HG02852 (cell line): Measurements from ENCODE around the gene PIK3AP1.
"Not testable (repeated sequence)": the region's sequence is repeated elsewhere in the genome, so short reads cannot be mapped to it uniquely, and the experiment has no call there.

ENCODE experiments used
- ATAC-seq: cut with Tn5 transposase; IDR thresholded peaks from one replicate; pipeline ENCODE4 v1.9.1; 2021; ENCODE audit warnings: mild to moderate bottlenecking, moderate library complexity; ENCODE audit not compliant: unreplicated experiment

PIK3AP1 gene

DNA sequence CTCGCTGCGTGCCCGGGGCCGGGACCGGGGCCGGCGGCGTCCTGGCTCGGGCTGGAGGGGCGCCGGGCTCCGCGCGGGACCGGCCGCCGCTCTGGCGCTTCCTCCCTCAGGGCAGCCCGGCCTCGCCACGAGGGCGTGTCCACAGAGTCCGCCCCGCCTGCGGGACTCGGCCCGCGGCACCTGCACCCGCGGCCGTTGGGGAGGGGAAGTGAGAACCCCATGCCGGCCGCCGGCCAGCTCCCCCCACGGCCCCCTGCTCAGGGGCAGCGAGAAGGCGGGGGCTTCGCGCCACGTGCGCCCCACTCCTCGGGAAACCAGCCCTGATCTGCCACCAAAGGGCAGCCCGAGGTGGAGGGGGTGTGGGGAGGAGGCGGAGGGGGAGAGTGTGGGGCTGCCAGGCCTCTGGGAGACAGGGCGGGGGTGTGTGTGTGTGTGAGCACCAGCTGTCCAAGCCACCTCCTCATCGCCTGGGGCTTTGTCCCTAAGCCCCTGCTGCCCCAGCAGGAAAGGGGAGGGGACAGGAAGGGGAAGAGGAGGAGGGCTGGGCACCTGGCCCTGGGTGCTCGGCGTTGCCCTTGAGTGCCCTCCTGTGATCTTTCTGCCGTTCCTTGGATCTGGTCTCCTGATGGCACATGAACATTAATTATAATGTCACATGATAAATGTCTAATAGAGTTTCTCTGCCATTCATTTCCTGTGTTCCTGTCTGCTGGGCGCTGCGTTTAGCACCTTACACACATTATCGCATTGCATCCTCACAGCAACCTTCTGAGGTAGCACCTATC is at the start of gene PIK3AP1:
TSS of gene PIK3AP1 (minus strand) at position 93 of the 785 bp plus-strand sequence. CDS start 120 bp downstream, outside the sequence.
- peak; percentile 59 for ATAC-seq

GRCh38 chr10:96768136-96768535 is 47.8 kb upstream of the PIK3AP1 start:
- no peak for ATAC-seq

- ATAC-seq = no peak
Measured at GRCh38 chr10:96767611-96768010, 47.3 kb upstream of the PIK3AP1 start.

- ATAC-seq = no peak
Measured at GRCh38 chr10:96765406-96766240, 45.3 kb upstream of the PIK3AP1 start.

DNA sequence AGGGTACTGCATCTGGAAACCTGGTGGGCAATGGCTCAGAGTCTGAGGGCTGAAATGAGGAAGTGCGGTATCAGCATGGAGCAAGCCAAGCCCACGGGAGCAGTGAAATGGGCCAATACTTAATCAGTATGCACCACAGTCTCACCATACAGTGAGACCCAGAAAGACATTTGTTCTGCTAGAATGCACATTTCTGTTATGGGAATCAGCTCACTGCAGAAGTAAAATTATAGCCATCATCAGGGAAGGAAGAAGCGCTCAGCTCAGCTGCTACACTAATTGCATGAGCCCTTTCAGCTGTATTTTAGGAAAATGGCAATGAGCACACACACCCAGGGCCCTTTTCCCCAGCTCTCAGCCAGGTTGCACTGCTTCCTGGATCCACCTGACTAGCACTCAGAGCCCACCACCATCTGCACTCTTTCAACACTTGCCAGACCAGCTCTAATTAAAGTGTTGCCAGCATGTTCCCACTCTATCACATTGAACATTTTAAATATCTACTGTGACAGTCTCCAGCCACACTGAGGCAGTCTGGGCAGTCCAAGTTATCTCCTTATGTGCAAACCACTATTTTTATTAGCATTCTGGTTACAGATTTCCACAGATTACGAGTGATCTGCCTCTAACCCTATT is 44.2 kb upstream of the PIK3AP1 start:
- no peak for ATAC-seq

DNA sequence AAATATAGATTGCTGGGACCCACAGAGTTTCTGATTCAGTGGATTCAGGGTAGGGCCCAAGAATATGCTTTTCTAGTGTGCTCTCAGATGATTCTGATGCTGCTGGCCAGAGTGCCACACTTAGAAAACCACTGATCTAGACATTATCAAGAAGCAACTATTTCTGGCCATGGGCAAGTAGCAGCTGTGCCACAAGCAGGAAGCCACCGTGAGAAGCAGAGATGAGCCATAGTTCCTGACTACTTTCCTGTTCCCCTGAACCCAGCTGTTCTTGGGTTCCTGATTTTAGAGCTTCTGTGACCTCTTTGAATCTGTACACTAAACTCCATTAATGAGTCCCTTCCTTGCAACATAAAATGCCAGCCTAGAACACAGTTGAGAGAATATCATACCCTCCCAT is 38.1 kb upstream of the PIK3AP1 start:
- ATAC-seq = peak; percentile 64

DNA sequence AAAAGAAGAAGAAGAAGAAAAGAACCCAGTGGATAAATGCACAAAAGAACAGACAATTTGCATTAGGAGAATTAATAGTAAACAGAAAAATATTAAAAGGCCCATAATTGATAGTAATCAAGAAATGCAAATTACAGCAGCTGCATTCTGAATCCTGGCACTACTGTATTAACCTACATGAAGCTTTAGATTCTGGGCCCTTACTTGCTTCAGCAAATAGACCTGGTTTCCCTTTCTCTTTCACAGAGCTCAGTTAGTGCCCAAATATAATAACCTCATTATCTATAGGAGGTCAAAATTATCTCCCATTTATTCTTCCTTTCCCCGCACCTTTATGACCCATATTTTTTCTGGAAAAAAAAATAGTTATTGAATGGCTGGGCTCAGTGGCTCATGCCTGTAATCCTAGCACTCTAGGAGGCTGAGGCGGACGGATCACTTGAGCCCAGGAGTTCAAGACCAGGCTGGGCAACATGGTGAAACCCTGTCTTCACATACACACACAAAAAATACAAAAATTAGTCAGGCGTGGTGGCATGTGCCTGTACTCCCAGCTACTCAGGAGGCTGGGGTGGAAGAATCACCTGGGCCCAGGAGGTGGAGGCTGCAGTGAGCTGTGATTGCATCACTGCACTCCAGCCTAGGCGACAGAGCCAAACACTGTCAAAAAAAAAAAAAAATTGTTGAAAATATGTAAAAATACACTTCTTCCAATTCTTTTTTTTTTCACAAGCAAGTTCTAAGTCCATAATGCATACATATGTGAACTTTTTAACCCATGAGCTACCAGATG is 36.0 kb upstream of the PIK3AP1 start:
- no peak for ATAC-seq

DNA sequence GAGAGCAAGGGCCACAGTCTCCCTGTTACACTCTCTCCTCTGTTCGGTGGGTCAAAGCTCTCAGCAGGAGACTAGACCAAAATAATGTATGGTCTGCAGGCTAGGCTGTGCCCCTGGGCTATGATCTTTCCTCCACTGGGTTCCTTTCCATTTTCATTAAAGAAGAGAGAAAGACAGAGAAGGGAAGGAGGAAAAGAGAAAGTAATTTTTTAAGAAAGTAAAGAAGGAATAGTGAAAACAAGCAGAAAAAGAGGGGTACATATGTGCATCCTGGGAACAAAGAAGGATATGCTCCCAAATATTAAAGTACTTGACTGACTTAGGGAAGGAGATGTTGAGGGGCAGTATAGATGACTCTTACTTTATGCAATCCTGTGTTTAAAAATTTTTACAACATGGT is 33.6 kb upstream of the PIK3AP1 start:
- ATAC-seq = no peak

GRCh38 chr10:96752375-96752774 is 32.1 kb upstream of the PIK3AP1 start:
- no peak for ATAC-seq

GRCh38 chr10:96750316-96750715 is 30.0 kb upstream of the PIK3AP1 start:
- ATAC-seq = not testable (repeated sequence)

DNA sequence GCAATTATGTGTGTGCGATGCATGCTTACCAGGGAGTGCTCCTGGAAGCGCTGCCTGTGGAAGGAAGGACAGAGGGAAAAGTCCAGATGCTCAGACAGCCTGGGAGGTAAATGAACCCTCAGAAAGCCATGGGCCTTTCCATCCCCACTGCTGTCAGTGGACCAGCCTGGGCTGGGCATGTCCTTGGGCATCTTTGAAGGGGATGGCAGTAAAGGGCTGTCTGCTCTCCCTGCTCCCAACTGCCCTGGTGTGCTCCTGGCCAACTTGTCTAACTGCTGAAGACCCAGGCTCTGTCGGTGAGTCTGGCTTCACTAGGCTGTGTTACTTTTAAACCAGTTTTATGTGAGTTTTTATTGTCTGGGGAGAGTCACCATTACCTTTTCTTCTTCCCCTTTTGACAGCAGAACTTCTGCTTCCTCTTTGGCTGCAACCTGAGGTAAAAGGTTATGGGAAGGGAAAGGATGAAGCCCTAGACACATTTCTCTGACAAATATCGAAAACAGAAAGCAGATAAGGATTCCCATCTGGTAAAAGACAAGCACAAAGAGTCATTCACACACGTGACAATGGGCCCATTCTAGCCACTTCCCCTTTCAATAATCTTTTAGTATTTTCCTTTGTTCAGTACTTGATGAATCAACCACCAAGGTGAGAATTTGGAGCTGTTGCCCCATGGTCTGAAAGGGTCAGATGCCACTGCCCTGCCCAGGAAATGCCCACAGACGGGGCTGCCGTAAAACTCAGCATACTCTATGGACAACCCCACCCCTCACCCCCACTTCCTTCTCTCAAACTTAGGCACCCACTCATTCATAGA is 27.6 kb upstream of the PIK3AP1 start:
- ATAC-seq = peak; percentile 89

GRCh38 chr10:96746503-96746902 is 26.2 kb upstream of the PIK3AP1 start:
- ATAC-seq = no peak

DNA sequence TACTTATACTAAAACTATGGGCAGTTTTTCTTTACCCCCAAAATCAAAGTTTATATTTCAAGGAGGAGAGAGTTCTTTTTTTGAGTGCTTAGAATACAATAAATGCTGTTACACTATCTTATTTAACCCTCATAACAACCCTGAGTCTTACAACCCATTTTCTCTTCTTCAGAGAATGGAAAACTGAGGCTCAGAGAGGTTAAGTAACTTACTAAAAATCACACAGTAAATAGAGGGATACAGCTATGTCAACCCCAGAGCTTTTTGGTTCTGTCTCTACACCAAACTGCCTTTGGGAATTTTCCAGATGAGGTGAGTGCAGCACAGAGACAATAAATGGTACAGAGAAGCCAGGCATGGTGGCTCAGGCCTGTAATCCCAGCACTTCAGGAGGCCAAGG is 25.6 kb upstream of the PIK3AP1 start:
- ATAC-seq = no peak

DNA sequence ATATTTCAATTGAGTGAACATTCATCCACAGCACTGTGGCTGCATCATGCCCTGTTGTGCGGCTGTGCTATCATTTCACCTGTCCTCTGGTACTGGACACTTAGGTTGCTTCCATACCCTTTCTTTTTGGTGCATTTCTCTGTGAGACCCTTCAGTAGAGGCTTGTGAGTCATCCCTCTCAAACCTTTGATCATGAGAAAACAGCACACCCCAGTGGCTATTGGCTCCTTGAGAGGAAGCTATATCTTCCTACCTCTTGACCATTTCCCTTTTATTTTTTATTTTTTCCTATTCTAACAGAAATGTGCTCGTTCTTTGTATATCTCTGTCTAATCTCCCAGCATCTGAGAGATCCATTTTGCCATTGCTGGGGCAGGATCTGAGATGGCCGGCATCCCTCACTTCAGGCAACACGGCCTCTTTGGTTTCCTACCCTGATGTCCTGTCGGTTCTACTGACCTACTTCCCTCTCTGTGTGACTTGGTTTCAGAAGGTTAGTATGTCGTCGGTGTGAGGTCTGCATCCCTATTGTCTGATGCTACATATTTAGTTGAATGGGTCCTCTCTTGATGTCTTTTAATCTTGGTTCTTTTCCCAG is 23.8 kb upstream of the PIK3AP1 start:
- ATAC-seq = no peak

- not testable (repeated sequence) for ATAC-seq
Measured at GRCh38 chr10:96741557-96741956, 21.2 kb upstream of the PIK3AP1 start.

DNA sequence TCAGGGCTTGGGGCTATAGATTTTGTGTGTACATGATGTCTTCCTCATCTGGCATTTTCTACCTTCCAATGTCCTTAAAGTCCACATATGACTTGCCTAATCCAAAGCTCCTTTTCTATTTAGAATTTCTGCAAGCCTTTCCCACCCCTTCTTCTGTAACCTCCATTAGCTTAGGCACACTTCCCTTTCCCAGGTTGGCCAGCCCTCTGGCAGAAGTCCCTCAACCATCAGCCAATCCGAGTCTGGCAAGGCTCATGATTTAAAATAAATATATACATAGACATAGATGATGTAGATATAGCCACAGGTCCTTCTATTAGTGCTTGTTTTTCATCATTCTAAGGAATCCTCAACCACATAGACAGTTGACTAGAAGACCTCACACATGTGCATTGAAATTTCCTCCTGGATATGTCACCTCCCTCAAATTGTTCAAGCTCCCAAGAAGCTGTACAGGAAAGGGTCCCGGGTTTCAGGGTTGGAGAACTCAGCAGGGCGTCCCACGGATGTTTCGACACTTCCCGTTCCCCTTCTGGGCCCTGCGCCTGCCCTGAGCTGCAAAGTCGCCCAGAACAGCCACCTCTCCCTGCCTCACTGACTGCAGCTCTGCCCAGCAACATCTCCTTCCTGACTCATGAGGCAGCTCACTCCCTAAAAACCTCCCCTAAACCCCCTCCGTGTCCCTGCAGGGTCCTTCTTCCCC is 20.4 kb upstream of the PIK3AP1 start:
- no peak for ATAC-seq

DNA sequence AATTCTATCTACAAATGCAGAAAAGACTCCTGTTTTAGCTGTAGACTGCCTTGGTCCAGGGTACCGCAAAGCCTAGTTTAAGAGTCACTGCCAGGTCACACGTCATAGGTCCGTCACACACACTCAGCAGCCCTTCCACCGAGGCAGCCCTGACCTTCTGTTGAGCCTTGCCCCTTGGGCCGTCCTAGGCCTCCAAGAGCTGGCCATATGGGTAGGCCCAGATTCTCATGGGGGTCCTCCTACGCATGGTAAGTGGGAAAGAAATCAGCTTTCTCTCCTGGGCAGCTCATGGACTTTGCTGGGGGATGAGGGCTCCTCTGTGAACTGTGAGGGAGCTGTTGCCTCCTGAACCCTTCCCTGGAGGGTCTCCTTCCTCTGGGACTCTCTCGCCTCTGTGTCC is 19.8 kb upstream of the PIK3AP1 start:
- no peak for ATAC-seq

GRCh38 chr10:96737307-96737902 is 17.1 kb upstream of the PIK3AP1 start:
- peak; percentile 64 for ATAC-seq
